ENCODE data around the gene GUCY1A2.

Gene GUCY1A2

DNA sequence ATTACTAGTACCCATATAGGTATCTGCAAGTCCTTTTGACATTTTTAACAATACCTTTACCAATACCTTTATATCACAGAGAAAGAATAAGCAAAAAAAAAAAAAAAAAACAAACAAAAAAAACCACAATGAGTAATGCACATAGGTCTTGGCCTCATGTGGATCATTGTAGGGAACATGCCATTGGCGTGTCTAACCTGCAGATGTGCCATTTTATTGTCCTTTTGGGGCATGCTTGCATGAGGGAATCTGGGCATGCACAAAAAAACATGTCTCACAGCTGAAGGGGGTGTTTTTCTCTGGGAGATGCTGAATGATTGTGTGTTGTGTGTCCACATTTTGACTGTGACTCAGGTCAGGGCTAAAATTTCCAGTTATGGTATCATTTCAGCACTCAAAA, 361.6 kb downstream of the GUCY1A2 start:
- DNase-seq (ENCODE audit: low read depth in 2 of 2) = no peak

DNA sequence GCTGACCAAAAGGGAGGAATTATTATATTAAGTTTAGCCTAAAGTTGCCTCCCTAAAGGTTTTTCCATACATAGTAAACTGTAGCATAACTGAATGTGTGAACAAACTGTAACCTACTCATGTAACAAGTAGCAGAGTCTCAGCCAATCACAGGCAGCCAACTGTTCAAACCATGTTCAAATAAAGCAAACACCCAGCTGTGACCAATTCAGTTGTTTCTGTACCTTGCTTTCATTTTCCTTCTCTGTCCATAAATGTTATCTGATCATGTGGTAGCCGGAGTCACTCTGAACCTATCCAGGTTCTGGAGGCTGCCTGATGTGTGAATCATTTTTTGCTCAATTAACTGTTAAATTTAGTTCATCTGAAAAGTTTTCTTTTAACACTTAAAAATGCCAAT, 373.5 kb downstream of the GUCY1A2 start:
- no peak for DNase-seq (ENCODE audit: low read depth in 2 of 2)

DNA sequence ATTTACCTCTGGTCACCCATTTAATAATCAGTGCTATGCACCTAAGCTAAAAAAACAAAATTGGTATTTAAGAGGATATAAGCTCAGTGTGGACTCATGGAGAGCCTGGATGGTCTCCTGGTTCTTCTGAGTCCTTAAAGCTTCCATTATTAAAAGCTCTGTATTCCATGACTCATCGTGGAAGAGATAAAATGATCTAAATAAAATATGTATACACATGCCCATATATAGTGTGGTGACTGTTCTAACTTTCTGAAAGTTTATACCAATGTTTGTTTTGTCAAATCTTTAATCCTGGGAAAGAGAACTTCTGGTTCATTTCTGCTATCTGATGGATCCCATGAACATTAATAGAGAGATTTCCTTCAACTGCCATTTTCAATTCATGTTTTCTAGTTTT, 375.9 kb downstream of the GUCY1A2 start:
- DNase-seq (ENCODE audit: low read depth in 2 of 2) = no peak

- DNase-seq (ENCODE audit: low read depth in 2 of 2) = no peak
Measured at GRCh38 chr11:106632283-106632682, 386.0 kb downstream of the GUCY1A2 start.

DNA sequence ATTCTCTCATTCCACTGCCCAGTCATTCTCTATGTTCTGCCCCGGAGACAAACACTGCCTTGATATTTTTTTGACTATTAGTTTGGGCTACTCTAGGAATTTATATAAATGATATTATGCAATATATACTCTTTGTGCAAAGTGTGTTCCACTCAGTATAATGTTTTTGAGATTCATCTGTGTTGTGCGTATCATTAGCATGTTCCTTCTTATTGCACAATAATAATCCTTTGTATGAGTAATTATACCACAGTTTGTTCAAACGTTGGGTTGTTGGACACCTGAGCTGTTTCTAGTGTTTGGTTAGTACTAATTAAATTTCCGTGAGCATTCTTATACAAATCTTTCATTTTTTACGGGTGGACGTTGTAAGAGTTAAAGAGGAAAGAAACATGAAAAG, 390.6 kb downstream of the GUCY1A2 start:
- DNase-seq (ENCODE audit: low read depth in 2 of 2) = no peak

GRCh38 chr11:106625566-106625965, 392.7 kb downstream of the GUCY1A2 start:
- DNase-seq (ENCODE audit: low read depth in 2 of 2) = no peak

GRCh38 chr11:106624377-106624776, 393.9 kb downstream of the GUCY1A2 start:
- no peak for DNase-seq (ENCODE audit: low read depth in 2 of 2)
